Upper lobe of left lung (tissue), 6 donors: ENCODE data around the gene OR4D2. TPM values are rescaled to one million over a fixed set of nuclear protein-coding genes. Genes with fewer than 3 reads are reported as not detected.

ENCODE experiments used
- ATAC-seq, 2 donors: fragments of 200-7000 bp; cut with Tn5 transposase; one replicate each; pipeline ENCODE4 v1.9.1; 2022; ENCODE audit warnings: mild to moderate bottlenecking in 2 of 2, moderate library complexity in 2 of 2; ENCODE audit not compliant: low FRiP score in 2 of 2
- DNase-seq, 2 donors: peaks; one replicate each; pipeline ENCODE4 v3.0.0-alpha.2; 2019 to 2020
- H3K27ac ChIP-seq, 4 donors: fragments of 200-600 bp; sonication (generic); one replicate each; pipeline ENCODE4 v1.5.1; 2016 to 2019
- H3K27me3 ChIP-seq, 4 donors: fragments of 200-600 bp; sonication (generic); one replicate each; pipeline ENCODE4 v1.5.1; 2017 to 2019
- H3K36me3 ChIP-seq, 4 donors: fragments of 200-600 bp; sonication (generic); one replicate each; pipeline ENCODE4 v1.5.1; 2016 to 2019
- H3K4me1 ChIP-seq, 4 donors: fragments of 200-600 bp; sonication (generic); one replicate each; pipeline ENCODE4 v1.5.1; 2018 to 2019
- H3K4me3 ChIP-seq, 4 donors: fragments of 200-600 bp; sonication (generic); one replicate each; pipeline ENCODE4 v1.5.1; 2017 to 2019; ENCODE audit warnings: mild to moderate bottlenecking in 2 of 4, moderate library complexity in 1 of 4
- H3K9me3 ChIP-seq, 4 donors: fragments of 200-600 bp; sonication (generic); one replicate each; pipeline ENCODE4 v1.5.1; 2018 to 2019
- EP300 ChIP-seq, 4 donors: sonication (generic); formaldehyde crosslinking; IDR thresholded peaks; one replicate each; pipeline ENCODE4 v1.5.1; 2017; ENCODE audit warnings: antibody characterized with exemption in 4 of 4, control low read depth in 2 of 4
- POLR2A ChIP-seq, 4 donors: fragments of 450-650 bp; IDR thresholded peaks; one replicate each; pipeline ENCODE4 v1.5.1; 2016 to 2017; ENCODE audit warnings: antibody characterized with exemption in 4 of 4, mild to moderate bottlenecking in 2 of 4
- POLR2AphosphoS5 ChIP-seq, 2 donors: sonication (generic); formaldehyde crosslinking; IDR thresholded peaks; one replicate each; pipeline ENCODE4 v1.5.1; 2017; ENCODE audit warnings: antibody characterized with exemption in 2 of 2
- WGBS, 2 donors: methylation state at CpG; one replicate each; pipeline ENCODE4 v1.1.5; 2017 to 2018; 5-methylcytosine and 5-hydroxymethylcytosine counted together
- total RNA-seq, 6 donors: library from RNA; depleted of rRNA in 4 of 6; stranded (reverse); fragments of >200 nt in 4 of 6; gene quantifications; one replicate each; pipeline versions ENCODE4 v1.1.0 to v1.2.1, GENCODE V29; 2016 to 2021
- TF ChIP-seq, protein P1 (sequence below), 6 experiments: fragments of 450-650 bp in 4 of 6; fragments of 200-600 bp in 2 of 6; sonication (generic) in 2 of 6; IDR thresholded peaks; one replicate each; pipeline ENCODE4 v1.5.1; 2016 to 2019; ENCODE audit warnings: antibody characterized with exemption in 6 of 6
- donor health status: DM: no; HTN: no; CAD: no; lungs with moderate emphysema.
- donor health status: DM: no; HTN: yes; CAD: no; lungs with severe emphysema.

Gene OR4D2
- total RNA-seq, 6 donors from 2014 or later, result not detected

DNA sequence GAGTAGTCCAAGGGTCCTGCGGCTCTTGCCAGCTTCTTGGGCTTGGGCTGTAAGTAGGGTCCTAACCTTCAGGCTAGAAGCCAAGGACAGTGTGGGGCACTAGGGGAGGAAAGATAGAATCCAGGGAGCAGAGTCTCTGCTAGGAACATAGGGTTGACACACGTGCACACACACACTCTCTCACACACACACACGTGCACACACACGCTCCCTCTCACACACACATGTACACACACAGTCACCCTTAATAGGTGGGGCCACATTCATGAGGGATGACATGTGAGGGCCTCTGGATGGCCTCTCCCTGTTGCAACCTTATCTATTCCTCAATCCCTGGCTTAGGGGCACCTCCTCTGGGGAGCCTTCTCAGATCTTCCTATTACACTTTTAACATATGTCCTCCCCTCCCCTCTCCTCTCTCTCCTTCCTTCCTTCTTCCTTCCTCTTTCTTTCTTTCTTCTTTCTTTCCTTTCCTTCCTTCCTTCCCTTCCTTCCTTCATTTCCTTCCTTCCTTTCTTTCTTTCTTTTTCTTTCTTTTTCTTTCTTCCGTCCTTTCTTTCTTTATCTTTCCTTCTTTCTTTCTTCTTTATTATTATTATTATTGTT is 28.8 kb downstream of the OR4D2 start:
- 84 to 90% methylated on average over 5 of the region's 5 CpGs for WGBS, 2 donors

GRCh38 chr17:58196610-58197009 is 29.8 kb downstream of the OR4D2 start:
- TF ChIP-seq, protein P1, sequence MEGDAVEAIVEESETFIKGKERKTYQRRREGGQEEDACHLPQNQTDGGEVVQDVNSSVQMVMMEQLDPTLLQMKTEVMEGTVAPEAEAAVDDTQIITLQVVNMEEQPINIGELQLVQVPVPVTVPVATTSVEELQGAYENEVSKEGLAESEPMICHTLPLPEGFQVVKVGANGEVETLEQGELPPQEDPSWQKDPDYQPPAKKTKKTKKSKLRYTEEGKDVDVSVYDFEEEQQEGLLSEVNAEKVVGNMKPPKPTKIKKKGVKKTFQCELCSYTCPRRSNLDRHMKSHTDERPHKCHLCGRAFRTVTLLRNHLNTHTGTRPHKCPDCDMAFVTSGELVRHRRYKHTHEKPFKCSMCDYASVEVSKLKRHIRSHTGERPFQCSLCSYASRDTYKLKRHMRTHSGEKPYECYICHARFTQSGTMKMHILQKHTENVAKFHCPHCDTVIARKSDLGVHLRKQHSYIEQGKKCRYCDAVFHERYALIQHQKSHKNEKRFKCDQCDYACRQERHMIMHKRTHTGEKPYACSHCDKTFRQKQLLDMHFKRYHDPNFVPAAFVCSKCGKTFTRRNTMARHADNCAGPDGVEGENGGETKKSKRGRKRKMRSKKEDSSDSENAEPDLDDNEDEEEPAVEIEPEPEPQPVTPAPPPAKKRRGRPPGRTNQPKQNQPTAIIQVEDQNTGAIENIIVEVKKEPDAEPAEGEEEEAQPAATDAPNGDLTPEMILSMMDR (IDR thresholded peaks at IDR 0.05), result no peak
- TF ChIP-seq POLR2A (IDR thresholded peaks at IDR 0.05) (no peak), EP300 (IDR thresholded peaks at IDR 0.05) (no peak), POLR2AphosphoS5 (IDR thresholded peaks at IDR 0.05) (no peak)
- DNase-seq (no peak), ATAC-seq (no peak)
- no peak overlapping the region for H3K4me3 ChIP-seq
- no peaks in the 10 kb centered on the region for H3K27me3 ChIP-seq
- H3K4me1 ChIP-seq, result peaks cover 0 to 8% (median 0%) of the 10 kb centered on the region in 4 donors
- H3K27ac ChIP-seq, result no peak overlapping the region
- H3K9me3 ChIP-seq, result no peaks in the 10 kb centered on the region
- 80 to 83% methylated on average over 7 of the region's 7 CpGs for WGBS, 2 donors
- H3K36me3 ChIP-seq, result no peaks in the 10 kb centered on the region

More for the DNA sequence above, 28.8 kb downstream of the OR4D2 start:
- TF ChIP-seq EP300 (IDR thresholded peaks at IDR 0.05) (no peak), POLR2AphosphoS5 (IDR thresholded peaks at IDR 0.05) (no peak)
- TF ChIP-seq, protein P1 (IDR thresholded peaks at IDR 0.05), result no peak
- ATAC-seq, result no peak
- H3K4me3 ChIP-seq, result no peak overlapping the region
- DNase-seq, result no peak
- H3K36me3 ChIP-seq, result no peaks in the 10 kb centered on the region
- no peaks in the 10 kb centered on the region for H3K27me3 ChIP-seq
- H3K27ac ChIP-seq, result no peak overlapping the region
- H3K9me3 ChIP-seq, result no peaks in the 10 kb centered on the region
- peaks cover 0 to 8% (median 0%) of the 10 kb centered on the region in 4 donors for H3K4me1 ChIP-seq

- Histone ChIP-seq H3K27ac (no peak overlapping the region), H3K4me3 (no peak overlapping the region), H3K4me1 (peaks cover 0 to 8% (median 0%) of the 10 kb centered on the region in 4 donors), H3K27me3 (no peaks in the 10 kb centered on the region), H3K9me3 (no peaks in the 10 kb centered on the region), H3K36me3 (no peaks in the 10 kb centered on the region)
- ATAC-seq (peak; percentile 64 to 74), DNase-seq (peak in 1 of 2 donors; percentile 70)
- TF ChIP-seq POLR2A (IDR thresholded peaks at IDR 0.05) (no peak), EP300 (IDR thresholded peaks at IDR 0.05) (no peak)
- TF ChIP-seq, protein P1 (IDR thresholded peaks at IDR 0.05), result peak; percentile 39 to 65 (median 50)
- WGBS, 2 donors, result 37 to 51% methylated on average over 8 to 14 of the region's 14 CpGs
Measured at GRCh38 chr17:58200024-58200633, 33.3 kb downstream of the OR4D2 start.

GRCh38 chr17:58202859-58203258 is 36.1 kb downstream of the OR4D2 start:
- H3K9me3 ChIP-seq, result no peaks in the 10 kb centered on the region
- 85% methylated on average over 7 of the region's 7 CpGs; no CpG with 5 or more reads in 1 of the 2 donors for WGBS, 2 donors
- ATAC-seq, result no peak

More at GRCh38 chr17:58202859-58203258, 36.1 kb downstream of the OR4D2 start:
- DNase-seq, result no peak
- no peak overlapping the region for H3K4me3 ChIP-seq
- H3K4me1 ChIP-seq, result peaks cover 0 to 8% (median 0%) of the 10 kb centered on the region in 4 donors
- H3K27me3 ChIP-seq, result no peaks in the 10 kb centered on the region
- TF ChIP-seq POLR2A (IDR thresholded peaks at IDR 0.05) (no peak), POLR2AphosphoS5 (IDR thresholded peaks at IDR 0.05) (no peak), EP300 (IDR thresholded peaks at IDR 0.05) (no peak)
- TF ChIP-seq, protein P1 (IDR thresholded peaks at IDR 0.05), result no peak
- peaks cover 0 to 21% (median 7%) of the 10 kb centered on the region in 4 donors for H3K36me3 ChIP-seq
- no peak overlapping the region for H3K27ac ChIP-seq
